H1 (cell line): ENCODE results near the gene ZFP1. TPM values are rescaled to one million over a fixed set of nuclear protein-coding genes. Genes with fewer than 3 reads are reported as not detected.

ENCODE experiments used
- CTCF ChIA-PET: fragments of 300-600 bp; sonication (Branson Sonifier 250); formaldehyde crosslinking; loops from one replicate; lab custom pipeline; 2021; ENCODE audit not compliant: partially characterized antibody; lab: Charles Lee
- POLR2A ChIA-PET: fragments of 300-600 bp; sonication (Branson Sonifier 250); formaldehyde crosslinking; loops from one replicate; lab custom pipeline; 2021; ENCODE audit warnings: inconsistent platforms; ENCODE audit not compliant: partially characterized antibody; lab: Charles Lee
- DNase-seq, 2 experiments: peaks; one replicate each; pipeline versions ENCODE4 v3.0.0 to v3.0.0-alpha.2; 2010 to 2022; ENCODE audit warnings: low spot score in 2 of 2, low read depth in 1 of 2, mixed read lengths in 1 of 2
- FAIRE-seq: peaks from 2 replicates; lab custom pipeline; 2011; peaks lifted over from hg19 to GRCh38; lab: Jason Lieb, UNC
- H2AFZ ChIP-seq: 2 replicates; pipeline ENCODE4 v1.8.1; 2012; ENCODE audit warnings: low read length, inconsistent platforms
- H2AK5ac ChIP-seq: 2 replicates; pipeline ENCODE4 v1.6.1; 2013; ENCODE audit warnings: low read depth, low read length
- H2BK120ac ChIP-seq: replicated peaks from 2 replicates; pipeline ENCODE3; 2013; ENCODE audit warnings: low read depth, low read length, inconsistent platforms
- H2BK12ac ChIP-seq: 2 replicates; pipeline ENCODE4 v1.6.1; 2013; ENCODE audit warnings: low read depth, low read length
- H2BK15ac ChIP-seq: 2 replicates; pipeline ENCODE4 v1.6.1; 2013; ENCODE audit warnings: low read length
- H2BK20ac ChIP-seq: 2 replicates; pipeline ENCODE4 v1.6.1; 2013; ENCODE audit warnings: low read length
- H2BK5ac ChIP-seq: 2 replicates; pipeline ENCODE4 v1.6.1; 2013; ENCODE audit warnings: low read depth, low read length
- H3K14ac ChIP-seq: 2 replicates; pipeline ENCODE4 v1.6.1; 2013; ENCODE audit warnings: inconsistent platforms; ENCODE audit not compliant: insufficient read length
- H3K18ac ChIP-seq: 2 replicates; pipeline ENCODE4 v1.6.1; 2013; ENCODE audit warnings: low read length; ENCODE audit errors: extremely low read depth
- H3K23ac ChIP-seq: 2 replicates; pipeline ENCODE4 v1.6.1; 2013; ENCODE audit warnings: inconsistent platforms; ENCODE audit not compliant: insufficient read length
- H3K23me2 ChIP-seq: 2 replicates; pipeline ENCODE4 v1.6.1; 2013; ENCODE audit warnings: low read depth, low read length
- H3K27ac ChIP-seq: 2 replicates; pipeline ENCODE4 v1.6.1; 2011; ENCODE audit warnings: low read depth, low read length, inconsistent platforms
- H3K27me3 ChIP-seq, 4 experiments: replicated peaks in 1 of 4; 1 replicate in 1 of 4; 2 replicates in 3 of 4; pipeline versions ENCODE4 v1.6.1 to v1.8.1; 2011 to 2013; ENCODE audit warnings: low read length in 3 of 4, mild to moderate bottlenecking in 3 of 4, inconsistent platforms in 2 of 4, mixed read lengths in 2 of 4, moderate library complexity in 1 of 4; ENCODE audit not compliant: control insufficient read depth in 3 of 4, insufficient read depth in 3 of 4; ENCODE audit errors: extremely low read depth in 1 of 4
- H3K36me3 ChIP-seq, 4 experiments: 2 replicates each; pipeline versions ENCODE4 v1.6.1 to v1.8.1; 2011 to 2013; ENCODE audit warnings: mild to moderate bottlenecking in 4 of 4, low read length in 3 of 4, moderate library complexity in 2 of 4, control low read depth in 1 of 4, inconsistent platforms in 1 of 4; ENCODE audit not compliant: insufficient read depth in 4 of 4, control insufficient read depth in 2 of 4
- H3K4ac ChIP-seq: replicated peaks from 2 replicates; pipeline ENCODE3; 2013; ENCODE audit warnings: low read length, low read depth, mixed read lengths, inconsistent platforms; ENCODE audit not compliant: insufficient read length
- H3K4me1 ChIP-seq, 4 experiments: replicated peaks in 1 of 4; 1 replicate in 1 of 4; 2 replicates in 3 of 4; pipeline versions ENCODE4 v1.6.1 to v1.8.1; 2011 to 2013; ENCODE audit warnings: low read length in 3 of 4, inconsistent platforms in 2 of 4, mixed read lengths in 1 of 4; ENCODE audit not compliant: insufficient read depth in 4 of 4, control insufficient read depth in 3 of 4
- H3K4me2 ChIP-seq, 2 experiments: 2 replicates each; pipeline versions ENCODE4 v1.6.1 to v1.8.1; 2011 to 2013; ENCODE audit warnings: low read depth in 2 of 2, low read length in 2 of 2, control low read depth in 1 of 2, inconsistent platforms in 1 of 2, mild to moderate bottlenecking in 1 of 2; ENCODE audit not compliant: insufficient read depth in 1 of 2
- H3K4me3 ChIP-seq, 4 experiments: fragments of 200-600, 300-600 bp in 1 of 4; sonication (generic), shearing (Covaris generic), sonication (Bioruptor Twin) in 1 of 4; 2 replicates each; pipeline versions ENCODE4 v1.5.1 to v1.8.1; 2011 to 2016; ENCODE audit warnings: low read length in 4 of 4, low read depth in 3 of 4, control low read depth in 2 of 4, inconsistent platforms in 2 of 4, mild to moderate bottlenecking in 2 of 4, mixed read lengths in 1 of 4, moderate library complexity in 1 of 4; ENCODE audit not compliant: insufficient read depth in 2 of 4; ENCODE audit errors: extremely low read depth in 1 of 4
- H3K56ac ChIP-seq: replicated peaks from 2 replicates; pipeline ENCODE3; 2013; ENCODE audit warnings: low read depth, mild to moderate bottlenecking, mixed read lengths, low read length, inconsistent platforms; ENCODE audit not compliant: insufficient read length
- H3K79me1 ChIP-seq: 2 replicates; pipeline ENCODE4 v1.6.1; 2013; ENCODE audit warnings: low read depth, low read length, control low read depth
- H3K79me2 ChIP-seq, 2 experiments: 2 replicates each; pipeline versions ENCODE4 v1.6.1 to v1.8.1; 2012 to 2013; ENCODE audit warnings: low read length in 2 of 2, mild to moderate bottlenecking in 2 of 2, inconsistent platforms in 1 of 2; ENCODE audit not compliant: insufficient read depth in 2 of 2, control insufficient read depth in 1 of 2
- H3K9ac ChIP-seq, 4 experiments: replicated peaks in 1 of 4; 1 replicate in 1 of 4; 2 replicates in 3 of 4; pipeline versions ENCODE4 v1.6.1 to v1.8.1; 2011 to 2013; ENCODE audit warnings: low read depth in 3 of 4, low read length in 3 of 4, control low read depth in 2 of 4, mild to moderate bottlenecking in 2 of 4, moderate library complexity in 2 of 4, inconsistent platforms in 1 of 4; ENCODE audit errors: extremely low read depth in 1 of 4
- H3K9me3 ChIP-seq, 2 experiments: 2 replicates each; pipeline versions ENCODE4 v1.6.1 to v1.8.1; 2012 to 2013; ENCODE audit warnings: mild to moderate bottlenecking in 2 of 2, moderate library complexity in 2 of 2, control low read depth in 1 of 2, inconsistent platforms in 1 of 2, low read depth in 1 of 2, low read length in 1 of 2, mixed read lengths in 1 of 2; ENCODE audit not compliant: insufficient read depth in 2 of 2
- H4K20me1 ChIP-seq, 2 experiments: replicated peaks in 1 of 2; 2 replicates each; pipeline versions ENCODE3 to v1.8.1; 2011 to 2013; ENCODE audit warnings: inconsistent platforms in 2 of 2, low read length in 2 of 2, mild to moderate bottlenecking in 1 of 2; ENCODE audit not compliant: insufficient read depth in 2 of 2, control insufficient read depth in 1 of 2
- H4K5ac ChIP-seq: 2 replicates; pipeline ENCODE4 v1.6.1; 2013; ENCODE audit warnings: low read length, low read depth, mixed read lengths, inconsistent platforms; ENCODE audit not compliant: insufficient read length
- H4K8ac ChIP-seq: 2 replicates; pipeline ENCODE4 v1.8.0; 2013; ENCODE audit warnings: mild to moderate bottlenecking, moderate library complexity, low read length, inconsistent platforms; ENCODE audit not compliant: insufficient read depth; ENCODE audit errors: extremely low read depth
- H4K91ac ChIP-seq: replicated peaks from 2 replicates; pipeline ENCODE3; 2013; ENCODE audit warnings: low read length, mixed read lengths, inconsistent platforms; ENCODE audit not compliant: insufficient read length
- ATF3 ChIP-seq: IDR thresholded peaks from 2 replicates; pipeline ENCODE4 v1.6.1; 2011; ENCODE audit warnings: low read depth, mild to moderate bottlenecking, low read length; ENCODE audit not compliant: insufficient read depth
- CREB1 ChIP-seq: IDR thresholded peaks from 2 replicates; pipeline ENCODE4 v1.6.1; 2012; ENCODE audit warnings: inconsistent platforms
- EGR1 ChIP-seq: IDR thresholded peaks from 2 replicates; pipeline ENCODE4 v1.6.1; 2011; ENCODE audit warnings: low read depth, low read length, borderline replicate concordance
- HDAC6 ChIP-seq: IDR thresholded peaks from one replicate; pipeline ENCODE4 v1.7.1; 2012; ENCODE audit warnings: low read depth, mild to moderate bottlenecking, inconsistent platforms, low read length, moderate library complexity
- JUND ChIP-seq: IDR thresholded peaks from 2 replicates; pipeline ENCODE4 v1.6.1; 2011; ENCODE audit warnings: mild to moderate bottlenecking, improper control_type of control experiment, low read length
- MAFK ChIP-seq: IDR thresholded peaks from 2 replicates; pipeline ENCODE4 v1.6.1; 2012; ENCODE audit warnings: low read depth, mild to moderate bottlenecking, improper control_type of control experiment, low read length
- NANOG ChIP-seq: IDR thresholded peaks from 2 replicates; pipeline ENCODE4 v1.6.1; 2011; ENCODE audit warnings: low read length, low read depth, mild to moderate bottlenecking, inconsistent platforms; ENCODE audit not compliant: insufficient read depth, poor library complexity, severe bottlenecking
- RAD21 ChIP-seq, 2 experiments: IDR thresholded peaks in 1 of 2; conservative IDR thresholded peaks in 1 of 2; 2 replicates each; pipeline ENCODE4 v1.6.1; 2011; ENCODE audit warnings: low read depth in 2 of 2, low read length in 2 of 2, improper control_type of control experiment in 1 of 2, inconsistent platforms in 1 of 2, mild to moderate bottlenecking in 1 of 2, moderate library complexity in 1 of 2
- SIRT6 ChIP-seq: IDR thresholded peaks from one replicate; pipeline ENCODE4 v1.7.1; 2012; ENCODE audit warnings: low read length, inconsistent platforms
- TCF12 ChIP-seq: IDR thresholded peaks from 2 replicates; pipeline ENCODE4 v1.6.1; 2011; ENCODE audit warnings: low read depth, mild to moderate bottlenecking, low read length
- WGBS, 2 experiments: shearing (Covaris generic) in 1 of 2; methylation state at CpG; one replicate each; pipeline versions ENCODE4 v1.1.6 to v1.1.7; 2013 to 2015; ENCODE audit warnings: low lambda C conversion rate in 2 of 2, mixed read lengths in 2 of 2, inconsistent platforms in 1 of 2, low coverage in 1 of 2, missing lambda C conversion rate in 1 of 2; ENCODE audit not compliant: insufficient replicate concordance in 2 of 2, insufficient coverage in 1 of 2, insufficient read length in 1 of 2; ENCODE audit errors: extremely low coverage in 1 of 2, missing lambda C conversion rate in 1 of 2; 5-methylcytosine and 5-hydroxymethylcytosine counted together
- polyA plus RNA-seq, 7 experiments: library from polyadenylated mRNA; depleted of rRNA in 3 of 7; stranded (reverse) in 5 of 7; unstranded in 2 of 7; fragments of >200 nt in 5 of 7; fragments of 200-250 nt in 2 of 7; gene quantifications; 1 replicate in 5 of 7; 2 replicates in 1 of 7; 4 replicates in 1 of 7; pipeline versions ENCODE4 v1.2.1 to v1.2.3, GENCODE V29; 2011 to 2013; ENCODE audit warnings: missing spikeins in 2 of 7, mixed read lengths in 2 of 7
- total RNA-seq: library from RNA; stranded (reverse); fragmentation: NEBNext Ultra II Directional; extraction: Animal tissue kit (Norgen Biotek cat#: 25700); gene quantifications from 2 replicates; pipeline ENCODE4 v1.2.1, GENCODE V29; 2021

ZFP1 gene
- total and polyA plus RNA-seq, 2 of the 8 experiments (the other 6 are each of a cell fraction or from before 2014, with no cell fraction given), result 4.0 to 11.2 TPM

GRCh38 chr16:75114179-75114945, 34.0 kb upstream of the ZFP1 start:
- no peak overlapping the region for H3K27ac ChIP-seq
- H3K23ac ChIP-seq, result no peak overlapping the region
- FAIRE-seq, result no peak
- no peak overlapping the region for H4K5ac ChIP-seq
- 0 out of 2 replicates have a peak overlapping the region, but pooled peaks have one; percentile 60 for H3K18ac ChIP-seq
- peak overlapping the region; percentile 88; the same call in 1 of the 2 replicates for H2BK15ac ChIP-seq
- 92% methylated on average over 34 of the region's 44 CpGs; no CpG with 5 or more reads in 1 of the 2 experiments for WGBS, 2 experiments
- peaks cover 2 to 3% of the 10 kb centered on the region in 2 experiments for H4K20me1 ChIP-seq
- H3K4ac ChIP-seq, result no peak overlapping the region
- no peak overlapping the region for H4K91ac ChIP-seq
- H3K56ac ChIP-seq, result no peak overlapping the region
- no peaks in the 10 kb centered on the region; a peak in 1 of 4 replicates for H3K79me2 ChIP-seq
- no peak overlapping the region for H2BK120ac ChIP-seq
- DNase-seq, result no peak
- CTCF ChIA-PET, result interaction anchor here (5.2 to 16.3 kb wide), 3 partner anchors 15 to 119 kb away, joined by 44 to 171 read pairs (median 133); partner anchors contain the start of gene ZNRF1
- H3K14ac ChIP-seq, result no peak overlapping the region
- peak overlapping the region; percentile 77; the same call in 1 of the 2 replicates for H2BK5ac ChIP-seq
- H3K9me3 ChIP-seq, result no peaks in the 10 kb centered on the region
- H2AK5ac ChIP-seq, result 0 out of 2 replicates have a peak overlapping the region, but pooled peaks have one; percentile 88
- H3K27me3 ChIP-seq, result no peaks in the 10 kb centered on the region
- H2BK12ac ChIP-seq, result peak overlapping the region; percentile 50; the same call in 1 of the 2 replicates
- H3K79me1 ChIP-seq, result peaks cover 3% of the 10 kb centered on the region; the same call in 1 of the 2 replicates
- TF ChIP-seq JUND, result no peak
- no peak for TF ChIP-seq RAD21 (IDR thresholded peaks at IDR 0.05 in 1 of 2, conservative IDR thresholded peaks at IDR 0.05 in 1 of 2; ENCODE audit: low read depth in 2 of 2, low read length in 2 of 2)
- TF ChIP-seq ATF3, result no peak
- no peak for TF ChIP-seq CREB1
- TF ChIP-seq EGR1, result no peak
- TF ChIP-seq MAFK, result no peak
- TF ChIP-seq TCF12, result no peak
- no peak for TF ChIP-seq SIRT6
- TF ChIP-seq NANOG, result no peak
- no peak for TF ChIP-seq HDAC6
- TF ChIP-seq, all 59 proteins: peak for 0
- no peak overlapping the region for H3K4me3 ChIP-seq
- H2BK20ac ChIP-seq, result no peak overlapping the region
- H3K4me1 ChIP-seq, result peaks cover 8 to 50% (median 40%) of the 10 kb centered on the region in 4 experiments
- POLR2A ChIA-PET, result interaction anchor here (1.0 to 1.8 kb wide), 3 partner anchors 9 to 116 kb away, joined by 4 to 7 read pairs (median 5); partner anchors contain the start of gene ZNRF1
- peak overlapping the region; percentile 74 for H4K8ac ChIP-seq
- peaks cover 0 to 16% (median 3%) of the 10 kb centered on the region in 4 experiments; a peak in 2 of 8 replicates for H3K36me3 ChIP-seq
- no peak overlapping the region for H3K9ac ChIP-seq
- H3K23me2 ChIP-seq, result no peaks in the 10 kb centered on the region
- no peak overlapping the region for H3K4me2 ChIP-seq
- H2AFZ ChIP-seq, result no peak overlapping the region
